Esophagus muscularis mucosa (tissue), 4 donors: ENCODE data around the gene JPT1.

Experiments used
- EP300 ChIP-seq: sonication (generic); formaldehyde crosslinking; IDR thresholded peaks from one replicate; pipeline ENCODE4 v1.6.1; 2017; ENCODE audit warnings: antibody characterized with exemption
- POLR2A ChIP-seq: fragments of 450-650 bp; IDR thresholded peaks from one replicate; pipeline ENCODE4 v1.6.1; 2017; ENCODE audit warnings: antibody characterized with exemption, moderate library complexity, mild to moderate bottlenecking, low read depth
- POLR2AphosphoS5 ChIP-seq, 2 donors: sonication (generic); formaldehyde crosslinking; IDR thresholded peaks; one replicate each; pipeline ENCODE4 v1.6.1; 2017; ENCODE audit warnings: antibody characterized with exemption in 2 of 2
- TF ChIP-seq, protein P1 (sequence below), 3 experiments: fragments of 200-600 bp in 2 of 3; fragments of 450-650 bp in 1 of 3; sonication (generic) in 2 of 3; IDR thresholded peaks; one replicate each; pipeline ENCODE4 v1.5.1; 2017 to 2019; ENCODE audit warnings: antibody characterized with exemption in 3 of 3, mild to moderate bottlenecking in 2 of 3, moderate library complexity in 1 of 3

DNA sequence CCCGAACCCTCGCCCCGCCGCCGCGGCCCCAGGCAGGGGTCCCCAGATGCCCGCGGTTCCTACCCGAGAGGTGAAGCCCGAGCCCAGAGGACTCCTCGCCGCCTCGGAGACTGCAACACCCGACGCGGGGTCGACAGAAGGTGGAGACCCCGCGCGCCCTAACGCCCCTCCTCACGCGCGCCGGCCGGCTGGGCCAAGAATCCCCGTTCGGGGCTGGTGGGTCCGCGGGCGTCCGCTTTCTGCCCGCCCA lies 27.9 kb upstream of the JPT1 start:
- TF ChIP-seq, protein P1, sequence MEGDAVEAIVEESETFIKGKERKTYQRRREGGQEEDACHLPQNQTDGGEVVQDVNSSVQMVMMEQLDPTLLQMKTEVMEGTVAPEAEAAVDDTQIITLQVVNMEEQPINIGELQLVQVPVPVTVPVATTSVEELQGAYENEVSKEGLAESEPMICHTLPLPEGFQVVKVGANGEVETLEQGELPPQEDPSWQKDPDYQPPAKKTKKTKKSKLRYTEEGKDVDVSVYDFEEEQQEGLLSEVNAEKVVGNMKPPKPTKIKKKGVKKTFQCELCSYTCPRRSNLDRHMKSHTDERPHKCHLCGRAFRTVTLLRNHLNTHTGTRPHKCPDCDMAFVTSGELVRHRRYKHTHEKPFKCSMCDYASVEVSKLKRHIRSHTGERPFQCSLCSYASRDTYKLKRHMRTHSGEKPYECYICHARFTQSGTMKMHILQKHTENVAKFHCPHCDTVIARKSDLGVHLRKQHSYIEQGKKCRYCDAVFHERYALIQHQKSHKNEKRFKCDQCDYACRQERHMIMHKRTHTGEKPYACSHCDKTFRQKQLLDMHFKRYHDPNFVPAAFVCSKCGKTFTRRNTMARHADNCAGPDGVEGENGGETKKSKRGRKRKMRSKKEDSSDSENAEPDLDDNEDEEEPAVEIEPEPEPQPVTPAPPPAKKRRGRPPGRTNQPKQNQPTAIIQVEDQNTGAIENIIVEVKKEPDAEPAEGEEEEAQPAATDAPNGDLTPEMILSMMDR (IDR thresholded peaks at IDR 0.05), result no peak
- TF ChIP-seq POLR2A, result no peak
- TF ChIP-seq POLR2AphosphoS5 (IDR thresholded peaks at IDR 0.05), result no peak
- no peak for TF ChIP-seq EP300
